SJSA1 (cell line): ENCODE results near the gene CERT1. TPM values are rescaled to one million over a fixed set of nuclear protein-coding genes. Genes with fewer than 3 reads are reported as not detected.
A peak's percentile ranks its signal among the peaks of the same experiment; 100 is the strongest.

ENCODE experiments used
- DNase-seq, 2 experiments: peaks; one replicate each; pipeline ENCODE4 v3.0.0-alpha.2; 2015 to 2020; ENCODE audit warnings: low spot score in 2 of 2, low read depth in 1 of 2
- H3K27ac ChIP-seq: fragments of 250-450 bp; sonication (Bioruptor Pico); 2 replicates; pipeline ENCODE4 v1.5.1; 2020; ENCODE audit warnings: mild to moderate bottlenecking, moderate library complexity
- H3K27me3 ChIP-seq: fragments of 250-450 bp; sonication (Bioruptor Pico); replicated peaks from 2 replicates; pipeline ENCODE4 v1.5.1; 2020; ENCODE audit warnings: mild to moderate bottlenecking, moderate library complexity
- H3K36me3 ChIP-seq: fragments of 250-450 bp; sonication (Bioruptor Pico); 2 replicates; pipeline ENCODE4 v1.5.1; 2020; ENCODE audit warnings: mild to moderate bottlenecking
- H3K4me1 ChIP-seq: fragments of 250-450 bp; sonication (Bioruptor Pico); replicated peaks from 2 replicates; pipeline ENCODE4 v1.6.1; 2021; ENCODE audit warnings: mild to moderate bottlenecking
- H3K4me3 ChIP-seq: fragments of 250-450 bp; sonication (Bioruptor Pico); 2 replicates; pipeline ENCODE4 v1.5.1; 2020; ENCODE audit warnings: mild to moderate bottlenecking
- H3K9me3 ChIP-seq: fragments of 250-450 bp; sonication (Bioruptor Pico); replicated peaks from 2 replicates; pipeline ENCODE4 v1.5.1; 2020; ENCODE audit warnings: mild to moderate bottlenecking
- total RNA-seq: library from RNA; depleted of rRNA; stranded (reverse); fragments of >200 nt; shearing (Covaris generic); gene quantifications from 2 replicates; pipeline ENCODE4 v1.2.3, GENCODE V29; 2014

The CERT1 gene
- total RNA-seq, 1 experiment from 2014 or later, result 16.7 TPM

GRCh38 chr5:75405296-75405695, 106.1 kb downstream of the CERT1 start:
- no peaks in the 10 kb centered on the region for H3K27me3 ChIP-seq
- H3K4me1 ChIP-seq, result no peaks in the 10 kb centered on the region
- no peak overlapping the region for H3K27ac ChIP-seq
- H3K9me3 ChIP-seq, result no peaks in the 10 kb centered on the region
- no peak overlapping the region for H3K4me3 ChIP-seq
- peaks cover 19% of the 10 kb centered on the region for H3K36me3 ChIP-seq
- no peak for DNase-seq

GRCh38 chr5:75395277-75395676, 116.2 kb downstream of the CERT1 start:
- H3K27me3 ChIP-seq, result no peaks in the 10 kb centered on the region
- no peak for DNase-seq
- no peaks in the 10 kb centered on the region; the same call in 1 of the 2 replicates for H3K36me3 ChIP-seq
- H3K4me3 ChIP-seq, result no peak overlapping the region
- H3K27ac ChIP-seq, result no peak overlapping the region
- no peaks in the 10 kb centered on the region; the same call in 1 of the 2 replicates for H3K4me1 ChIP-seq
- H3K9me3 ChIP-seq, result no peaks in the 10 kb centered on the region

- Histone ChIP-seq H3K4me3 (no peak overlapping the region), H3K27me3 (no peaks in the 10 kb centered on the region), H3K36me3 (peaks cover 24% of the 10 kb centered on the region), H3K4me1 (no peaks in the 10 kb centered on the region; the same call in 1 of the 2 replicates), H3K9me3 (no peaks in the 10 kb centered on the region), H3K27ac (no peak overlapping the region)
- no peak for DNase-seq
Observed at GRCh38 chr5:75389430-75389829, 122.0 kb downstream of the CERT1 start.

- no peak for DNase-seq
- Histone ChIP-seq H3K4me3 (no peak overlapping the region), H3K36me3 (peaks cover 34% of the 10 kb centered on the region), H3K27ac (no peak overlapping the region), H3K27me3 (no peaks in the 10 kb centered on the region), H3K4me1 (no peaks in the 10 kb centered on the region; the same call in 1 of the 2 replicates), H3K9me3 (no peaks in the 10 kb centered on the region)
Observed at GRCh38 chr5:75387806-75388205, 123.6 kb downstream of the CERT1 start.

- Histone ChIP-seq H3K9me3 (no peaks in the 10 kb centered on the region), H3K4me3 (no peak overlapping the region), H3K4me1 (no peaks in the 10 kb centered on the region), H3K27me3 (no peaks in the 10 kb centered on the region), H3K36me3 (peaks cover 50% of the 10 kb centered on the region), H3K27ac (no peak overlapping the region)
- no peak for DNase-seq
Observed at GRCh38 chr5:75384218-75384617, 127.2 kb downstream of the CERT1 start.

GRCh38 chr5:75381456-75381855, 130.0 kb downstream of the CERT1 start:
- no peaks in the 10 kb centered on the region for H3K27me3 ChIP-seq
- no peak for DNase-seq
- H3K4me3 ChIP-seq, result no peak overlapping the region
- no peaks in the 10 kb centered on the region for H3K4me1 ChIP-seq
- H3K27ac ChIP-seq, result no peak overlapping the region
- no peaks in the 10 kb centered on the region for H3K9me3 ChIP-seq
- peaks cover 65% of the 10 kb centered on the region for H3K36me3 ChIP-seq

- Histone ChIP-seq H3K36me3 (peaks cover 56% of the 10 kb centered on the region), H3K27ac (no peak overlapping the region), H3K4me3 (no peak overlapping the region), H3K4me1 (no peaks in the 10 kb centered on the region), H3K27me3 (no peaks in the 10 kb centered on the region), H3K9me3 (no peaks in the 10 kb centered on the region)
- no peak for DNase-seq
Observed at GRCh38 chr5:75380099-75380498, 131.3 kb downstream of the CERT1 start.

GRCh38 chr5:75375414-75375813, 136.0 kb downstream of the CERT1 start:
- Histone ChIP-seq H3K36me3 (peaks cover 44% of the 10 kb centered on the region), H3K9me3 (no peaks in the 10 kb centered on the region), H3K27ac (no peak overlapping the region), H3K4me1 (no peaks in the 10 kb centered on the region), H3K27me3 (no peaks in the 10 kb centered on the region), H3K4me3 (no peak overlapping the region)
- no peak for DNase-seq

- H3K4me3 ChIP-seq, result no peak overlapping the region
- no peak for DNase-seq
- no peaks in the 10 kb centered on the region for H3K27me3 ChIP-seq
- no peaks in the 10 kb centered on the region for H3K4me1 ChIP-seq
- H3K9me3 ChIP-seq, result no peaks in the 10 kb centered on the region
- H3K36me3 ChIP-seq, result peaks cover 35% of the 10 kb centered on the region
- no peak overlapping the region for H3K27ac ChIP-seq
Observed at GRCh38 chr5:75374394-75374814, 137.0 kb downstream of the CERT1 start.

GRCh38 chr5:75373862-75374261, 137.6 kb downstream of the CERT1 start:
- Histone ChIP-seq H3K4me3 (no peak overlapping the region), H3K27ac (no peak overlapping the region), H3K27me3 (no peaks in the 10 kb centered on the region), H3K9me3 (no peaks in the 10 kb centered on the region), H3K4me1 (no peaks in the 10 kb centered on the region), H3K36me3 (peaks cover 30% of the 10 kb centered on the region)
- DNase-seq, result no peak

GRCh38 chr5:75368391-75368790, 143.0 kb downstream of the CERT1 start:
- Histone ChIP-seq H3K4me3 (no peak overlapping the region), H3K36me3 (peaks cover 9% of the 10 kb centered on the region), H3K27me3 (no peaks in the 10 kb centered on the region), H3K9me3 (no peaks in the 10 kb centered on the region), H3K27ac (no peak overlapping the region), H3K4me1 (peaks cover 5% of the 10 kb centered on the region; the same call in 1 of the 2 replicates)
- DNase-seq, result peak in 1 of 2 experiments; percentile 10

- Histone ChIP-seq H3K4me3 (no peak overlapping the region), H3K36me3 (peaks cover under 1% of the 10 kb centered on the region; the same call in 1 of the 2 replicates), H3K9me3 (no peaks in the 10 kb centered on the region), H3K4me1 (peaks cover 5% of the 10 kb centered on the region; the same call in 1 of the 2 replicates), H3K27me3 (no peaks in the 10 kb centered on the region), H3K27ac (no peak overlapping the region)
- DNase-seq, result no peak
Observed at GRCh38 chr5:75367401-75367800, 144.0 kb downstream of the CERT1 start.

- H3K36me3 ChIP-seq, result no peaks in the 10 kb centered on the region
- DNase-seq, result no peak
- no peak overlapping the region for H3K27ac ChIP-seq
- H3K4me1 ChIP-seq, result peaks cover 5% of the 10 kb centered on the region; the same call in 1 of the 2 replicates
- H3K9me3 ChIP-seq, result no peaks in the 10 kb centered on the region
- H3K4me3 ChIP-seq, result no peak overlapping the region
- H3K27me3 ChIP-seq, result no peaks in the 10 kb centered on the region
Observed at GRCh38 chr5:75366787-75367186, 144.6 kb downstream of the CERT1 start.

- no peaks in the 10 kb centered on the region for H3K27me3 ChIP-seq
- peaks cover 5% of the 10 kb centered on the region; the same call in 1 of the 2 replicates for H3K4me1 ChIP-seq
- no peaks in the 10 kb centered on the region for H3K9me3 ChIP-seq
- no peak for DNase-seq
- no peak overlapping the region for H3K4me3 ChIP-seq
- H3K27ac ChIP-seq, result no peak overlapping the region
- peaks cover 5% of the 10 kb centered on the region; the same call in 1 of the 2 replicates for H3K36me3 ChIP-seq
Observed at GRCh38 chr5:75365740-75366139, 145.7 kb downstream of the CERT1 start.
